IPS DF 6.9 (cell line): ENCODE data around the gene AK8.

Source experiments
- DNase-seq: peaks from one replicate; pipeline ENCODE4 v3.0.0-alpha.2; 2013; ENCODE audit warnings: low read depth, low spot score
- H3K27ac ChIP-seq: one replicate; pipeline ENCODE4 v1.5.1; 2013; ENCODE audit warnings: low read length, control low read depth
- H3K27me3 ChIP-seq: 2 replicates; pipeline ENCODE4 v1.6.1; 2013; ENCODE audit warnings: mild to moderate bottlenecking, low read length; ENCODE audit not compliant: control insufficient read depth, insufficient read depth
- H3K36me3 ChIP-seq: 2 replicates; pipeline ENCODE4 v1.6.1; 2013; ENCODE audit warnings: low read length; ENCODE audit not compliant: control insufficient read depth, insufficient read depth
- H3K4me1 ChIP-seq: 2 replicates; pipeline ENCODE4 v1.6.1; 2013; ENCODE audit warnings: low read length; ENCODE audit not compliant: control insufficient read depth, insufficient read depth
- H3K4me3 ChIP-seq: 2 replicates; pipeline ENCODE4 v1.5.1; 2013; ENCODE audit warnings: mild to moderate bottlenecking, low read length
- H3K9me3 ChIP-seq: 2 replicates; pipeline ENCODE4 v1.6.1; 2013; ENCODE audit warnings: low read length, inconsistent platforms; ENCODE audit not compliant: control insufficient read depth, insufficient read depth
- WGBS: extraction: QIAGEN DNeasy Blood & Tissue Kit; methylation state at CpG from one replicate; pipeline ENCODE4 v1.1.7; 2013; ENCODE audit warnings: mixed read lengths, missing lambda C conversion rate; ENCODE audit not compliant: insufficient read length, insufficient coverage; 5-methylcytosine and 5-hydroxymethylcytosine counted together

AK8 gene

GRCh38 chr9:132826621-132827365 is 51.3 kb downstream of the AK8 start:
- H3K4me3 ChIP-seq = no peak overlapping the region
- H3K4me1 ChIP-seq = no peaks in the 10 kb centered on the region; the same call in 1 of the 2 replicates
- H3K36me3 ChIP-seq = no peaks in the 10 kb centered on the region
- no peaks in the 10 kb centered on the region for H3K9me3 ChIP-seq
- no peak overlapping the region for H3K27ac ChIP-seq
- WGBS = no CpG with 5 or more reads among the region's 13 CpGs
- H3K27me3 ChIP-seq = no peaks in the 10 kb centered on the region
- no peak for DNase-seq

- Histone ChIP-seq H3K27me3 (no peaks in the 10 kb centered on the region), H3K9me3 (no peaks in the 10 kb centered on the region), H3K4me1 (no peaks in the 10 kb centered on the region; the same call in 1 of the 2 replicates), H3K36me3 (no peaks in the 10 kb centered on the region), H3K27ac (no peak overlapping the region), H3K4me3 (no peak overlapping the region; the same call in 1 of the 2 replicates)
- no peak for DNase-seq
- whole genome bisulfite sequencing = no CpG with 5 or more reads among the region's 12 CpGs
These were observed 52.0 kb downstream of the AK8 start for GRCh38 chr9:132826131-132826530.

GRCh38 chr9:132825430-132825829 is 52.7 kb downstream of the AK8 start:
- Histone ChIP-seq H3K27ac (no peak overlapping the region), H3K27me3 (no peaks in the 10 kb centered on the region), H3K4me3 (no peak overlapping the region), H3K4me1 (no peaks in the 10 kb centered on the region; the same call in 1 of the 2 replicates), H3K36me3 (no peaks in the 10 kb centered on the region), H3K9me3 (no peaks in the 10 kb centered on the region)
- no peak for DNase-seq
- WGBS = no CpG with 5 or more reads among the region's 10 CpGs

- H3K4me1 ChIP-seq = no peaks in the 10 kb centered on the region; the same call in 1 of the 2 replicates
- H3K9me3 ChIP-seq = no peaks in the 10 kb centered on the region
- no peak overlapping the region for H3K4me3 ChIP-seq
- H3K27ac ChIP-seq = no peak overlapping the region
- no peaks in the 10 kb centered on the region for H3K36me3 ChIP-seq
- DNase-seq = no peak
- WGBS = no CpG with 5 or more reads among the region's 2 CpGs
- H3K27me3 ChIP-seq = no peaks in the 10 kb centered on the region
These were observed 53.1 kb downstream of the AK8 start for GRCh38 chr9:132824951-132825350.

- Histone ChIP-seq H3K36me3 (no peaks in the 10 kb centered on the region), H3K27me3 (no peaks in the 10 kb centered on the region), H3K27ac (no peak overlapping the region), H3K4me3 (no peak overlapping the region), H3K9me3 (no peaks in the 10 kb centered on the region), H3K4me1 (no peaks in the 10 kb centered on the region; the same call in 1 of the 2 replicates)
- WGBS = no CpG with 5 or more reads among the region's 8 CpGs
- no peak for DNase-seq
These were observed 53.9 kb downstream of the AK8 start for GRCh38 chr9:132824151-132824550.

GRCh38 chr9:132823370-132824145 is 54.5 kb downstream of the AK8 start:
- WGBS = no CpG with 5 or more reads among the region's 18 CpGs
- H3K27ac ChIP-seq = no peak overlapping the region

GRCh38 chr9:132820169-132820944 is 57.7 kb downstream of the AK8 start:
- no peak overlapping the region for H3K4me3 ChIP-seq
- no peaks in the 10 kb centered on the region for H3K27me3 ChIP-seq
- WGBS = no CpG with 5 or more reads among the region's 11 CpGs
- DNase-seq = no peak
- H3K9me3 ChIP-seq = no peaks in the 10 kb centered on the region
- no peaks in the 10 kb centered on the region for H3K4me1 ChIP-seq
- H3K36me3 ChIP-seq = no peaks in the 10 kb centered on the region
- no peak overlapping the region for H3K27ac ChIP-seq

More at GRCh38 chr9:132823370-132824145, 54.5 kb downstream of the AK8 start:
- no peak for DNase-seq
- Histone ChIP-seq H3K27me3 (no peaks in the 10 kb centered on the region), H3K4me1 (no peaks in the 10 kb centered on the region; the same call in 1 of the 2 replicates), H3K36me3 (no peaks in the 10 kb centered on the region), H3K9me3 (no peaks in the 10 kb centered on the region), H3K4me3 (no peak overlapping the region)

- Histone ChIP-seq H3K27ac (no peak overlapping the region), H3K4me1 (no peaks in the 10 kb centered on the region), H3K9me3 (no peaks in the 10 kb centered on the region), H3K27me3 (no peaks in the 10 kb centered on the region), H3K36me3 (no peaks in the 10 kb centered on the region), H3K4me3 (no peak overlapping the region)
- no CpG with 5 or more reads among the region's 4 CpGs for WGBS
- DNase-seq = no peak
These were observed 59.5 kb downstream of the AK8 start for GRCh38 chr9:132818588-132818987.

- no peaks in the 10 kb centered on the region for H3K4me1 ChIP-seq
- DNase-seq = no peak
- no peaks in the 10 kb centered on the region for H3K9me3 ChIP-seq
- no peaks in the 10 kb centered on the region; the same call in 1 of the 2 replicates for H3K27me3 ChIP-seq
- WGBS = no CpG with 5 or more reads among the region's 14 CpGs
- no peaks in the 10 kb centered on the region for H3K36me3 ChIP-seq
- no peak overlapping the region for H3K4me3 ChIP-seq
- no peak overlapping the region for H3K27ac ChIP-seq
These were observed 63.1 kb downstream of the AK8 start for GRCh38 chr9:132814937-132815336.

GRCh38 chr9:132813115-132813771 is 64.8 kb downstream of the AK8 start:
- Histone ChIP-seq H3K36me3 (no peaks in the 10 kb centered on the region), H3K4me3 (no peak overlapping the region), H3K4me1 (no peaks in the 10 kb centered on the region), H3K27ac (no peak overlapping the region), H3K27me3 (no peaks in the 10 kb centered on the region; the same call in 1 of the 2 replicates), H3K9me3 (no peaks in the 10 kb centered on the region)
- DNase-seq = no peak
- no CpG with 5 or more reads among the region's 13 CpGs for WGBS
